Measurements from ENCODE around the gene CTCFL. TPM values are rescaled to one million over a fixed set of nuclear protein-coding genes. Genes with fewer than 3 reads are reported as not detected.

CTCFL gene
- total and polyA plus RNA-seq, 3 donors from 2014 or later: 19.8 to 33.9 (median 24.8) TPM

- intact Hi-C loops (cut with DNase I; ENCODE audit: low total_unique reads): no loop called here
- no peak overlapping the region for H3K4me3 ChIP-seq
- H3K9me3 ChIP-seq: no peaks in the 10 kb centered on the region
- WGBS, 2 donors: 66 to 68% methylated on average over 8 of the region's 8 CpGs
- no peak overlapping the region for H3K27ac ChIP-seq
- H3K36me3 ChIP-seq (ENCODE audit: low read depth, missing control alignments): no peaks in the 10 kb centered on the region
- no peaks in the 10 kb centered on the region for H3K27me3 ChIP-seq
- no peak for TF ChIP-seq CTCF (IDR thresholded peaks at IDR 0.05)
- TF ChIP-seq POLR2A (IDR thresholded peaks at IDR 0.05): no peak
- no peaks in the 10 kb centered on the region for H3K4me1 ChIP-seq
- no peak for DNase-seq
Observed at GRCh38 chr20:57570920-57571319, 46.0 kb upstream of the CTCFL start.

GRCh38 chr20:57570145-57570850 lies 45.4 kb upstream of the CTCFL start:
- Histone ChIP-seq H3K27me3 (no peaks in the 10 kb centered on the region), H3K27ac (no peak overlapping the region), H3K4me1 (no peaks in the 10 kb centered on the region), H3K4me3 (no peak overlapping the region), H3K9me3 (no peaks in the 10 kb centered on the region), H3K36me3 (ENCODE audit: low read depth, missing control alignments) (no peaks in the 10 kb centered on the region)
- no peak for DNase-seq
- WGBS, 2 donors: 79 to 80% methylated on average over 20 of the region's 20 CpGs
- intact Hi-C loops (cut with DNase I; ENCODE audit: low total_unique reads): no loop called here
- TF ChIP-seq CTCF (IDR thresholded peaks at IDR 0.05) (no peak), POLR2A (IDR thresholded peaks at IDR 0.05) (no peak)

GRCh38 chr20:57568960-57569359 lies 44.0 kb upstream of the CTCFL start:
- no peak overlapping the region for H3K27ac ChIP-seq
- DNase-seq: no peak
- intact Hi-C loops (cut with DNase I; ENCODE audit: low total_unique reads): no loop called here
- no peaks in the 10 kb centered on the region for H3K4me1 ChIP-seq
- no peaks in the 10 kb centered on the region for H3K36me3 ChIP-seq (ENCODE audit: low read depth, missing control alignments)
- H3K27me3 ChIP-seq: no peaks in the 10 kb centered on the region
- WGBS, 2 donors: 93% methylated on average over 12 of the region's 12 CpGs
- TF ChIP-seq POLR2A (IDR thresholded peaks at IDR 0.05) (no peak), CTCF (IDR thresholded peaks at IDR 0.05) (no peak)
- no peak overlapping the region for H3K4me3 ChIP-seq
- no peaks in the 10 kb centered on the region for H3K9me3 ChIP-seq

- H3K27ac ChIP-seq: no peak overlapping the region
- H3K4me3 ChIP-seq: no peak overlapping the region
Observed at GRCh38 chr20:57568088-57568896, 43.4 kb upstream of the CTCFL start.

More at GRCh38 chr20:57568088-57568896, 43.4 kb upstream of the CTCFL start:
- H3K27me3 ChIP-seq: no peaks in the 10 kb centered on the region
- no peak for TF ChIP-seq CTCF (IDR thresholded peaks at IDR 0.05)
- TF ChIP-seq POLR2A (IDR thresholded peaks at IDR 0.05): no peak
- no peak for DNase-seq
- WGBS, 2 donors: 55 to 69% methylated on average over 9 to 13 of the region's 13 CpGs
- no peaks in the 10 kb centered on the region for H3K9me3 ChIP-seq
- intact Hi-C loops (cut with DNase I; ENCODE audit: low total_unique reads): no loop called here
- H3K36me3 ChIP-seq (ENCODE audit: low read depth, missing control alignments): no peaks in the 10 kb centered on the region
- H3K4me1 ChIP-seq: no peaks in the 10 kb centered on the region
